PC-3 (cell line): Measurements from ENCODE around the gene ASPN. TPM values are rescaled to one million over a fixed set of nuclear protein-coding genes. Genes with fewer than 3 reads are reported as not detected.

Experiments used
- ATAC-seq: fragments of 200-7000 bp; cut with Tn5 transposase; 2 replicates; pipeline ENCODE4 v1.9.1; 2020; ENCODE audit warnings: mild to moderate bottlenecking, moderate library complexity
- BruUV-seq: library from RNA; stranded (reverse); fragments of 400-500 nt; replicated peaks from 2 replicates; lab custom pipeline; 2021; lab: Mats Ljungman, UMichigan
- CTCF ChIA-PET: fragments of 300-600 bp; sonication (Branson Sonifier 250); formaldehyde crosslinking; loops from one replicate; lab custom pipeline; 2022; ENCODE audit warnings: antibody characterized with exemption; lab: Charles Lee
- POLR2A ChIA-PET: fragments of 300-600 bp; sonication (Branson Sonifier 250); formaldehyde crosslinking; loops from one replicate; lab custom pipeline; 2022; ENCODE audit warnings: antibody characterized with exemption; ENCODE audit not compliant: unreplicated experiment; lab: Charles Lee
- DNase-seq: peaks from one replicate; pipeline ENCODE4 v3.0.0-alpha.2; 2015
- H2AFZ ChIP-seq: fragments of 300-600 bp; sonication (generic); 2 replicates; pipeline ENCODE4 v1.6.0; 2016; ENCODE audit warnings: antibody characterized with exemption, low read length
- H3F3A ChIP-seq: fragments of 300-600 bp; sonication (generic); one replicate; pipeline ENCODE4 v1.6.0; 2017; ENCODE audit warnings: antibody characterized with exemption, low read length, control low read depth, mild to moderate bottlenecking; ENCODE audit not compliant: unreplicated experiment
- H3K27ac ChIP-seq: fragments of 300-600 bp; sonication (generic); 2 replicates; pipeline ENCODE4 v1.5.1; 2016; ENCODE audit warnings: mild to moderate bottlenecking, low read length
- H3K27me3 ChIP-seq: fragments of 300-600 bp; sonication (generic); 2 replicates; pipeline ENCODE4 v1.6.1; 2016; ENCODE audit warnings: low read length, mixed read lengths
- H3K36me3 ChIP-seq: fragments of 300-600 bp; sonication (generic); 2 replicates; pipeline ENCODE4 v1.6.1; 2016; ENCODE audit warnings: low read depth, mixed run types, low read length, mixed read lengths
- H3K4me1 ChIP-seq: fragments of 300-600 bp; sonication (generic); 2 replicates; pipeline ENCODE4 v1.5.1; 2016; ENCODE audit warnings: low read length; ENCODE audit not compliant: insufficient read depth
- H3K4me2 ChIP-seq: fragments of 300-600 bp; sonication (generic); 2 replicates; pipeline ENCODE4 v1.6.0; 2016; ENCODE audit warnings: low read length
- H3K4me3 ChIP-seq: fragments of 300-600 bp; sonication (generic); 2 replicates; pipeline ENCODE4 v1.5.1; 2016; ENCODE audit warnings: mild to moderate bottlenecking, low read length, mixed read lengths
- H3K79me2 ChIP-seq: fragments of 300-600 bp; sonication (generic); 2 replicates; pipeline ENCODE4 v1.6.1; 2017; ENCODE audit warnings: low read length, mixed read lengths
- H3K9ac ChIP-seq: fragments of 300-600 bp; sonication (generic); 2 replicates; pipeline ENCODE4 v1.6.0; 2016; ENCODE audit warnings: mild to moderate bottlenecking, low read length
- H3K9me2 ChIP-seq: fragments of 300-600 bp; sonication (generic); replicated peaks from 2 replicates; pipeline ENCODE4 v1.6.1; 2016; ENCODE audit warnings: mixed run types, low read length, mixed read lengths
- H3K9me3 ChIP-seq: fragments of 300-600 bp; sonication (generic); 2 replicates; pipeline ENCODE4 v1.6.1; 2016; ENCODE audit warnings: low read length, mixed read lengths
- H4K20me1 ChIP-seq: fragments of 300-600 bp; sonication (generic); 2 replicates; pipeline ENCODE4 v1.6.1; 2016; ENCODE audit warnings: low read length, mixed read lengths
- CTCF ChIP-seq: fragments of 300-600 bp; sonication (generic); conservative IDR thresholded peaks from 2 replicates; pipeline ENCODE4 v1.5.1; 2017; ENCODE audit warnings: antibody characterized with exemption, low read depth, mild to moderate bottlenecking, low read length
- EZH2 ChIP-seq: fragments of 300-600 bp; sonication (generic); IDR thresholded peaks from one replicate; pipeline ENCODE4 v1.6.1; 2017; ENCODE audit warnings: antibody characterized with exemption, mild to moderate bottlenecking, low read length; ENCODE audit not compliant: unreplicated experiment
- EZH2phosphoT487 ChIP-seq: fragments of 300-600 bp; sonication (generic); IDR thresholded peaks from 2 replicates; pipeline ENCODE4 v1.6.1; 2018; ENCODE audit warnings: mild to moderate bottlenecking, antibody characterized with exemption, low read length, borderline replicate concordance
- intact Hi-C: fragments of 100-400 bp; cut with micrococcal nuclease; formaldehyde crosslinking; loops from 2 replicates; pipeline ENCODE4 v1.9.0; 2023
- total RNA-seq: library from RNA; depleted of rRNA; stranded (reverse); fragments of >200 nt; gene quantifications from 2 replicates; pipeline ENCODE4 v1.2.3, GENCODE V29; 2014

The ASPN gene
- total RNA-seq, 1 experiment from 2014 or later = not detected

- intact Hi-C loops = loop anchor here (1.0 kb wide), 1 partner anchor 97 kb away; no protein-coding TSS in a partner anchor
- no peak for DNase-seq
- Histone ChIP-seq H3K4me1 (peaks cover 8% of the 10 kb centered on the region), H3K27me3 (no peaks in the 10 kb centered on the region), H3K36me3 (no peaks in the 10 kb centered on the region), H3K27ac (no peak overlapping the region), H3K9me3 (no peaks in the 10 kb centered on the region), H3K4me3 (no peak overlapping the region), H3K9ac (no peak overlapping the region), H2AFZ (no peak overlapping the region), H4K20me1 (no peaks in the 10 kb centered on the region), H3K79me2 (no peaks in the 10 kb centered on the region), H3K4me2 (no peak overlapping the region), H3K9me2 (no peaks in the 10 kb centered on the region), H3F3A (no peaks in the 10 kb centered on the region)
- ChIA-PET CTCF (no interaction called here), POLR2A (no interaction called here)
- TF ChIP-seq EZH2phosphoT487 (no peak), CTCF (no peak), EZH2 (no peak)
- BruUV-seq = no TSS peak
- ATAC-seq = no peak
These were observed 41.6 kb downstream of the ASPN start for GRCh38 chr9:92440751-92441046.

- Histone ChIP-seq H3K4me3 (no peak overlapping the region), H3K79me2 (no peaks in the 10 kb centered on the region), H2AFZ (no peak overlapping the region), H3F3A (no peaks in the 10 kb centered on the region), H3K36me3 (no peaks in the 10 kb centered on the region), H3K9me2 (no peaks in the 10 kb centered on the region), H3K27ac (peak overlapping the region; percentile 33; the same call in 1 of the 2 replicates), H3K9ac (no peak overlapping the region), H3K9me3 (no peaks in the 10 kb centered on the region), H4K20me1 (no peaks in the 10 kb centered on the region), H3K4me1 (peaks cover 8% of the 10 kb centered on the region), H3K27me3 (no peaks in the 10 kb centered on the region), H3K4me2 (peak overlapping the region; percentile 14; the same call in 1 of the 2 replicates)
- no TSS peak for BruUV-seq
- POLR2A ChIA-PET = no interaction called here
- TF ChIP-seq EZH2 (no peak), CTCF (no peak), EZH2phosphoT487 (no peak)
- CTCF ChIA-PET = interaction anchor here (1.3 kb wide), 1 partner anchor 112 kb away, joined by 10 read pairs; no protein-coding TSS in a partner anchor
- ATAC-seq (peak; percentile 100), DNase-seq (peak; percentile 74)
- intact Hi-C loops = loop anchor here (1.0 to 5.0 kb wide), 3 partner anchors 97 to 195 kb away; partner anchors contain the start of genes CENPP and NOL8
These were observed 42.2 kb downstream of the ASPN start for GRCh38 chr9:92439921-92440750.
